GM15510 (cell line): ENCODE data around the gene PAH.

Experiments used
- POLR2A ChIP-seq: IDR thresholded peaks from 3 replicates; pipeline ENCODE4 v1.6.1; 2011; ENCODE audit warnings: borderline replicate concordance; ENCODE audit not compliant: insufficient read length; ENCODE audit errors: extremely low read depth

Gene PAH

DNA sequence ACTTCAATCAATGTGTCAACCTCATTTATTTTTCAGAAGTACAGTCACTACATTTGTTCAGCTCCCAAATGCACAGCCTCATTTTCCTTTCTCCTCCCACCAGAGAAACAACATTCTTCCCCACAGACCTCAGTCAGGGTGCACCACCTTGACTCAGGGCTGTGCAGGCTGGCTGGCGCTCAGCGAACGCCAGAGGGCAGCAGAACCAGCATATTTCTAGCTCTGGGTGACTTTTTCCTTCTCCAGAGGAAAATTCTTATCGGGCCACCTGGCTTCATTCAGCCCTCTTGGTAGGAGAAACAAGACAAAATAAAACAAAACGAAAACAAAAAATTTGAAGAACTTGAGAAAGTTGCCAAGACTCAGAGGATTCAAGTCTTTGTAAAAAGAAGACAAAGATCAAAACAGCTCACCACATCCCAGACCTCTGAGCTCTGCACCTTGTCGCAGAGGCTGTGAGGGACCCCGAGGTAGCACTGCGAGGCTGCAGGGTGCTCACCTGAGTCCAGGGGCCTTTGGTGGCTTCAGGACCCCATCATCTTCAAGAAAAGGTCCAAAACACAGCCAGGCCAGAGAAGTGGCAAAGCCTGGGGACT, 33.7 kb downstream of the PAH start:
- TF ChIP-seq POLR2A, result no peak

DNA sequence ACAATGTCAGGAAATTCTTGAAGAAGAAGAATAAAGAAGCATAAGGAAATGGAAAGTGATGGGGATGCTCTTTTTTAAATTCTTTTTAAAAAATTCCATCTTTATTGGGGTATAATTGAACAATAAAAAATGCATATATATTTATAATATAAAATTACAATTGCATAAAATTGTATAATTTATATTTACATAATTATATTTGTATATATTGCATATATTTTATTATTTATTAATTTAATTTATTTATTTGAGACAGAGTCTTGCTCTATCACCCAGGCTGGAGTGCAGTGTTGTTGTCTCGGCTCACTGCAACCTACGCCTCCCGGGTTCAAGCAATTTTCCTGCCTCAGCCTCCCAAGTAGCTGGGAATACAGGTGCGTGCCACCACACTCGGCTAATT, 36.3 kb downstream of the PAH start:
- TF ChIP-seq POLR2A, result no peak

DNA sequence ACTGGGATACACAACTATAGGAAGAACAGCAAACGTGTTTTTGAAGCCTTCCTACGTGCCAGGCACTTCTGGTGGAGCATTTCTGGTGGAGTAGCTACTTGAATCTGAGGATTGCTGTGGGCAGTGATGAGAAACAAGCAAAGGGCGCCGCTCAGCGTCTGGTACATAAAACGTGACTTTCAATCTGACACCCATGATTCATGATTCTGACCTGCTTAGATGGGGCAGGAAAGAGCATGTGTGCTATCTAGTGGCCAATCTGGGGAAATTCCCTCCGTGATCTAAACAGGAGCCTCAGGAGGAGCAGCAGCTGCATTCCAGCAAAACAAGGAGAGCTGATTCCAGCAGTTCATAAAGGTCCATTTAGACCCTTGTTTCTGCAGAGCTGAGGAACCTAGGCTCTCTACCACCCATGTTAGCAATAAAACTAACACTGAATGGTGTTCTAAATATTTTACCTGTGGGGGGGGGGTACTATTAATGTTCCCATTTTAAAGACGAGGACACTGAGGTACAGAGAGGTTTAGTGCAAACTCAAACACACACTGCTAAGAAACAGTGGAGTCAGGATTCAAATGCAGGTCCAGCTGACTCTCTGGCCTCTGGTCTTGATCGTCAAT, 37.8 kb downstream of the PAH start:
- no peak for TF ChIP-seq POLR2A

DNA sequence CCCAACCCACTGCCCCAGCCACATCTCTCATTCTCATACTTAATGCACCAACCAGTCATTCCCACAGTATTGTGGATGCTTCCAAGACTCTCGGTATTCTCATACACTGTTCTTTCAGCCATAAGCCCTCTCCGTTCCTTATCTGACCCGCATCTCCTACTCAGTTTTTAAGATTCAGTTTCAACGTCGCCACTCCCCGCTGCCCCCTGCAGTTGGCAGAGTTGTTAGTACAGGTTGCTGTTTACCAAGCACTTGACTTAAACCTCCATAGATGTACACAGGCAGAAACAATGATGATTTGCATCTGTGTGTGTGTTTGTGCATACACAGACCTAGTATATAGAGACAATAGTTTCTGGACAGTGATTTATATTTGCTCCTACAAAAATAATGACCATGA, 40.2 kb downstream of the PAH start:
- TF ChIP-seq POLR2A, result no peak

DNA sequence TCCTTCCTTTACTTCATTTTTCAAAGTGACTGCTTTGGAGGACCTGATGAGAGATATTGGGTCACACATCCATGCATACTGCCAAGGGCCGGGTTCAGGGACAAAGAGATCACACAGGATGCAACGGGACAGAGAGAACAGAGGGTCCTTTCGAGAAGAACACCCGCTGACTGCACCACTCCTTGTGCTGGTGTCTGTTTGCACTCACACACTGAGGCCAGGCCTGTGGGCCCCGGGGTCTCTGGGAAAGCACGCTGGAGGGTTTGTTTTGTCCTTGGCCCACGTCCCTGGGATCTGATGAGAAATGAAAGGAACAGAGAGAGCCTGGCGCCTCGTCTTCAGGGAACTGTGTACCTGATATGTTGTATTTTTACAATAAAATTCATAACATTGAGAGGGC, 42.2 kb downstream of the PAH start:
- TF ChIP-seq POLR2A, result no peak

DNA sequence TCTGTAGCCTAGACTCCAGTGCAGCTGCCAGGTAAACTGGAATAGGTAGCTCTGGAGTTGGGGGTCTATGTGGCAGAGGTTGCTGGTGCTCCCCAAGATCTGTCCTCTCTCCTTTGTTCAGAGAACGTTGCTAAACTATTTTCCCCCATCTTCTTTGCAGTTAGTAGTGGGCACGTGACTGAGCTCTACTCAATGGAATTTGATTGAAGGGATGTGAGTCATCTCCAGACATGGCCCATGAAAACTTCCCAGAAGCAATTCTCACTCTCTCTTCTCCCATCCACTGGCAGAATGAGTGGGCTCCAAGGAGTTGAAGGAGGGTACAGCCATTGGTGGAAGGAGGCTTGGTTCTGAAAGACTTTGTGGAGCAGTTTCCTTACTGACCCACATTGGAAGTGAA, 44.0 kb downstream of the PAH start:
- no peak for TF ChIP-seq POLR2A

DNA sequence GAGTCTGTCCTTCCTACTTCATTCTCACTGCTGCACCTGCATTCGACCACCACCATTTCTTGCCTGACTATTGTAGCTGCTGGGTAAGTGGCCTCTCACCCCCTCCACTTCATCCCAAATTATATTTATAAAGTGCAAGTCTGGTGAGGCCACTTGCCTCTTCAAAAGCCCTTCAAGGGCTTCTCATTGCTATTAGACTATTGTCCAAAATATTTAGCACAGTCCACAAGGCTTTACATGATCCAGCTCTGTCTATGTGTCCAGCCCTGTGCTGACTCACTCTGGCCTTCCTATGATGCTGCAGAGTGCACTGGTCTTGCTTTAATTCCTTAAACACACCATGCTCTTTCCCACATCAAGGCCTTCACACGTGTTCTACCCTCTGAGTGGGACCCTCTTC, 46.0 kb downstream of the PAH start:
- TF ChIP-seq POLR2A, result no peak

DNA sequence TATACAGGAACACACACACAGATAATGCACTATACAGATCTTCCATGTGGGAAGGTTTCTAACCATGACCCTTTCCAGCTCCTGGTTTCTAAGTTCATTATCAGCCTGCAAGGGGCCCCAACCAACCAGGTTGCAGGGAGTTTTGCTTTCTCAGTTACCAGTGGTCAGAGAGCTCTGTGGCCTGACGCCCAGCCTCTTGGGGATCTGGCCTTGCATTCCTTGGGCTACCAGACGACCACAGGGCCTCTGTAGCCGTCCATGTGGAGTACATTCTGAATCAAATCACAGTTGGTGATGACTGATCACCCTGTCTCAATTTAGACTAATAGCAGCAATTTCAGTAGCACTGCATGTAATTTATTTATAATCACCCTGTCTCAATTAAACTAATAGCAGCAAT, 47.5 kb downstream of the PAH start:
- no peak for TF ChIP-seq POLR2A

DNA sequence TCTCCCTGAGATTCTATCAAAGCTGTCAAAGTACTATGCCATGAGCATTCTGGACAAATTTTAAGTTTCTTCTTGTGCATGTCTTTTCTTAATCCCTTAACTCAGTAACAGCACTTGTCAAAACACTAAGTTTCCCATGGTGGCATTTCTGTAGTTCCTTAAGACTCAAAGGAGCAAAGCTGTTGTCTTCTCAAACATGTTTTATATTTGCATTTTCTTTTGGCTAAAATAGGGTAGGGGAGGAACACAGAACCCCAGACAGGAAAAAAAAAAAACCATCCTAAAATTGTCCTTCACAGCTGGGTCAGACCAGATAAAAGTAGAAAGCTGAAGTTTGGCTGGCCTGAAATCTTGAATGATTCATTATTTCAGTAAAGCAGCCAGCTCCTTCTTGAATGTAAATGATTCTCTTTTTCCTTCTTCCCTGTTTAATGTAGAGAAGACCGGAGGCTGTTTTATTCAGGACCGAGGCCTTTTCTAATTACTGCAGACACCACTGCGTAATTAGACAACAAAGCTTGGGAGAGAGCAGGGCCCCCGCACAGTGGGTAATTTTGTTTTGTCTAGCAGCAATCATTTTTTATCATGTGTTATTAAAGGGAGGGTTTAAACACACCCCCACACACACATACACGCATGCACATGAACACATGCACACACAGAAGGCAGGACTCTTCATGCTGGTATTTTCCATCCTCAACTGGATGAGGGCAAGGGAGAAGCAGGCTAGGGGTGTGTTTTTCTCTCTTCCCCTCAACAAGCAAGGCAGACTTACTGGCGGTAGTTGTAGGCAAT, 51.0 kb downstream of the PAH start:
- no peak for TF ChIP-seq POLR2A

DNA sequence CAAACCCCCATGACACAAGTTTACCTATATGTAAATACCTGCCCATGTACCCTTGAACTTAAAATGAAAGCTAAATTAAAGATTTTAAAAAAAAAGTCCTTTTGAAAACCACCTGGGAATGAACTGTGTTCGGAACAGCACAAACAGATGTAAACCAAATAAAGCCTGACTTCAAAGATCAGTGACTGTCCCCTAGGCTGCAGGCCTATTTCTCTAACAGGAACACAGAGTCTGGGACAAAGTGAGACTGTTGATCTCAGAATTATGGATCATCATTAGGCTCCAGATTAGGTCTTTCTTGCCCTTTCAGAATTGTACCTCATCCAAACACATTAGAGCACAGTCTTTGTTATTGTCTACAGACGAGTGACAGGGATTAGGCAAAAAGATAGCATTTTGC, 54.6 kb downstream of the PAH start:
- TF ChIP-seq POLR2A, result no peak

DNA sequence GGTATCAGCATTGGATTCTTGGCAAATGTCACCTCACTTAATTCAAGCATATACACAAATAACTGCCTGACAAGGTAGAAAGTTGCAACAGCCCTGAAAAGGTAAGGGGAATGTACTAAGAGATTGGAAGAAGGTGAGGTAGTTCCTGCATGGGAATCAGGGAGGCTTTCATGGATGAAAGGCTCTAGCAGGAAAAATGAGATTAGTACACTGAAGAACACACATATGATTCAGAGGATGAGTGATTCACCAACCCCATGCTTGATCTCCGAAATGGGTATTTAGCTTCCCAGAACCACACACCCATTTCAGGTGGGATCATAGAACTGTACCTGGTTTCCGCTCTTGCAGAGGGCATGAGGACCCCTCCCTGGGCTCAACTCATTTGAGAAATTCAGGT, 65.8 kb downstream of the PAH start:
- no peak for TF ChIP-seq POLR2A

DNA sequence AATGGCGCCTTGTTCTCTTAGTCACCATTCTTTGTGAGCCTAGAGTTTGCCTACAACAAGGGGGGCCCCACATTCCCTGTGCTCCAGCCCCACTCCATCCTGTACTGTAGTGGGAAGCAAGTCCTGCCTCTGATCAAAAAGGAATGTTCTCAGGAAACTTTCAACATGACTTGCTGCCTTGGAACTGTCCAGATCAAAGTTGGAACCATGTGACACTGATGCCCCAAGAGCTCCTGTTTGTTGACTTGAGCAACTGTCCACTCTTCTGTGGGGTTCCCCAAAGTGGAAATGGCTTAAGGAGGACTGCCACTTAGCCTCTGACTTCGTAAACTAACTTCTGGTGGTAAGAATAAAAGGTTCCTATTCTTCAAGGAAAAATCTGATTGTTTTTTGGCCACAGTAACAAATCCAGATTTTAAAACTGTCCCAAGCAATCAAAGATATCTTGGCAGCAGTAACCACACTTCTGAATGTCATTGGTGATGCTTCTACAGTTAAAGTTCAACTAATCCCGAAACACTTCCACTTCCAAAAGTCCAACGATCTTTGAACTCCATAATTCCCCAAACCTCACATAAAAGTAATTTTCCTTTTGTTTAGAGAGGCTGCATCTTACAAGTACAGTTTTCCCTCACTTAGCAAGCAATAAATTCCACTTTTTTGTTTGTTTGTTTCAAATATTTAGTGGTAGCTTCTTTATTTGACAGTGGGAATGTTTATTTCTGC, 67.2 kb downstream of the PAH start:
- no peak for TF ChIP-seq POLR2A

DNA sequence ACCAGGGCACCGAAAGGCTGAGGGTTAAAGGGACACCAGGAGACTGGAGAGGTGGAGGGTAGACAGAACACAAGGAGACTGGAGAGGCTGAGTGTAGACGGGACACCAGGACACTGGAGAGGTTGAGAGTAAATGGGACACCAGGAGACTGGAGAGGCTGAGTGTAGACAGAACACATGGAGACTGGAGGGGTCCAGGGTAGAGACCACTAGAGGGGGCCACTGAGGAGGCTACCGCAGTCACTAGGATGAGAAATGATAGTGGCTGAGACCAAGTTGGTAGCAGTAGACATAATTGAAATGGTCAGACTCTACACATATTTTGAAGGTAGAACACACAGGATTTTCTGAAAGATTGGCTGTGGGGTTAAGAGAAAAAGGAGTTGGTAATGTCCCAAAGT, 68.2 kb downstream of the PAH start:
- TF ChIP-seq POLR2A, result no peak

DNA sequence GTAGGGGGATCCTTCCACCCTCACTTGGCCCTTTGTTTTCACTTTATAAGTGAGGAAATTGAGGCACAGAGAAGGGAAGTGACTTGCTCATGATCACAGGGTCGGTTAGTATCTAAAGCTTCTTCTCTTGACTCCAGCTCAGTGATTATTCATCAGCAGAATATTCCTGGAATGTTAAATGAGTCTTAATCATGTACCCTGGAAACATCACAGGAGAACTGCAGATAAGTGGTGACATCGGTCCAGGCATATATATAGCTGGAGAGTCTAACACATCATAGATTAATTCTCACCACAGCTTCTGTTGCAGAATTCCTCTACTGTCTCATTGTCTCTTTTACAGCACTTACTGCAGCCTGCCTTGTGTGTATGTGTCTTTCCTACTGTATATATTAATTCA, 69.9 kb downstream of the PAH start:
- no peak for TF ChIP-seq POLR2A

DNA sequence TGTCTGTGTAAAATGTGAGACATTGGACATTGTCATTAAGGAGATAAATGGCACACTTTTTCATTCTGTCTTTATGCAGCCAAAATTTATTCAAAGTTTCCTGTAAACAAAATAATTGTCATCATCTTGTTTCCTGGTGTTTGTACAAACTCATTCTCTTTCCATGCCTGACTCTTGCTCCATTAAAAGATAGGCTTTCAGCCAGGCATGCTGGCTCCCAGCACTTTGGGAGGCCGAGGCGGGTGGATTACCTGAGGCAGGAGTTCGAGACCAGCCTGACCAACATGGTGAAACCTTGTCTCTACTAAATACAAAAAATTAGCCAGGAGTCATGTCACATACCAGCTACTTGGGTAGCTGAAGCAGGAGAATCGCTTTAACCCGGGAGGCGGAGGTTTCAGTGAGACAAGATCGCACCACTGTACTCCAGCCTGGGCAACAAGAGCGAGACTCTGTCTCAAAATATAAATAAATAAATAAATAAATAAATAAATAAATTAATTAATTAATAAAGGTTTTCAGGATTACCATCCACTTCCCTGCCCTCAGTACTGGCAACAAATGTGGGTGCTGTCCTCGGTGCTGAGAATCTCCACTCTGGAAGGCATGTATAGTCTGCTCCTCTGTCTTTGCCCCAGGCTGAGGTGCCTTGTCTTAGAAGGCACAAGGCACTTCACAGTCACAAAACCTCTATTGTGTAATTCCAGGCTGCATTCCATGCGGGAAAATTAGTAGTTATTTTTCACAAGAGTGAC, 83.2 kb downstream of the PAH start:
- TF ChIP-seq POLR2A, result no peak
